Retinal pigment epithelial cell (primary cell): ENCODE data around the gene ACTG1.
A peak's percentile ranks its signal among the peaks of the same experiment; 100 is the strongest.

Source experiments
- DNase-seq: peaks from one replicate; pipeline ENCODE4 v3.0.0-alpha.2; 2010; ENCODE audit warnings: low read depth
- H3K4me3 ChIP-seq: 2 replicates; pipeline ENCODE4 v1.5.1; 2011; ENCODE audit warnings: mild to moderate bottlenecking, low read length, control low read depth, moderate library complexity
- CTCF ChIP-seq: conservative IDR thresholded peaks from 2 replicates; pipeline ENCODE4 v1.5.1; 2011; ENCODE audit warnings: low read depth, low read length, control low read depth, inconsistent platforms

The ACTG1 gene

GRCh38 chr17:81482673-81483072 is 29.9 kb downstream of the ACTG1 start:
- TF ChIP-seq CTCF = no peak

GRCh38 chr17:81481815-81482505 is 30.6 kb downstream of the ACTG1 start:
- peak overlapping the region; percentile 33 for H3K4me3 ChIP-seq
- no peak for TF ChIP-seq CTCF
- DNase-seq = no peak

More at GRCh38 chr17:81482673-81483072, 29.9 kb downstream of the ACTG1 start:
- H3K4me3 ChIP-seq = no peak overlapping the region
- DNase-seq = no peak

- DNase-seq = no peak
- H3K4me3 ChIP-seq = peak overlapping the region; percentile 33
- no peak for TF ChIP-seq CTCF
Observed at GRCh38 chr17:81481073-81481799, 31.4 kb downstream of the ACTG1 start.

- no peak for TF ChIP-seq CTCF
- DNase-seq = no peak
- no peak overlapping the region for H3K4me3 ChIP-seq
Observed at GRCh38 chr17:81480140-81481072, 32.2 kb downstream of the ACTG1 start.

- no peak for TF ChIP-seq CTCF
- no peak overlapping the region for H3K4me3 ChIP-seq
- no peak for DNase-seq
Observed at GRCh38 chr17:81479175-81480071, 33.2 kb downstream of the ACTG1 start.

GRCh38 chr17:81478119-81478518 is 34.5 kb downstream of the ACTG1 start:
- no peak overlapping the region for H3K4me3 ChIP-seq
- DNase-seq = no peak
- TF ChIP-seq CTCF = no peak
